Body of pancreas (tissue), 4 donors: ENCODE data around the gene CAMSAP1. TPM values are rescaled to one million over a fixed set of nuclear protein-coding genes. Genes with fewer than 3 reads are reported as not detected.

Source experiments
- ATAC-seq: fragments of 150-250 bp; one replicate; pipeline ENCODE4 v1.9.1; 2016
- DNase-seq, 4 donors: peaks; one replicate each; pipeline ENCODE4 v3.0.0-alpha.2; 2019
- H3K27ac ChIP-seq, 4 donors: fragments of 200-600 bp; sonication (generic); 1 replicate in 3 of 4; 2 replicates in 1 of 4; pipeline versions ENCODE4 v1.5.1 to v1.6.1; 2016 to 2019; ENCODE audit warnings: mild to moderate bottlenecking in 1 of 4, mixed read lengths in 1 of 4, moderate library complexity in 1 of 4
- H3K27me3 ChIP-seq, 2 donors: fragments of 200-600 bp; sonication (generic); one replicate each; pipeline ENCODE4 v1.6.0; 2016; ENCODE audit warnings: mild to moderate bottlenecking in 1 of 2
- H3K36me3 ChIP-seq, 2 donors: fragments of 200-600 bp; sonication (generic); replicated peaks in 1 of 2; 2 replicates each; pipeline ENCODE4 v1.5.1; 2016; ENCODE audit warnings: low read depth in 2 of 2; ENCODE audit not compliant: insufficient read depth in 1 of 2
- H3K4me1 ChIP-seq: fragments of 200-600 bp; sonication (generic); one replicate; pipeline ENCODE4 v1.6.0; 2016
- H3K4me3 ChIP-seq, 2 donors: fragments of 200-600 bp; sonication (generic); 1 replicate in 1 of 2; 2 replicates in 1 of 2; pipeline ENCODE4 v1.5.1; 2016 to 2019
- H3K9me3 ChIP-seq, 3 donors: fragments of 200-600 bp; sonication (generic); 1 replicate in 2 of 3; 2 replicates in 1 of 3; pipeline ENCODE4 v1.5.1; 2016
- CTCF ChIP-seq, 7 experiments: fragments of 450-650 bp in 4 of 7; fragments of 200-600 bp in 3 of 7; sonication (generic) in 3 of 7; IDR thresholded peaks; one replicate each; pipeline ENCODE4 v1.5.1; 2016 to 2019; ENCODE audit warnings: antibody characterized with exemption in 7 of 7
- POLR2A ChIP-seq, 3 donors: fragments of 450-650 bp; IDR thresholded peaks; one replicate each; pipeline ENCODE4 v1.6.1; 2016; ENCODE audit warnings: antibody characterized with exemption in 3 of 3, mild to moderate bottlenecking in 2 of 3
- WGBS, 2 donors: methylation state at CpG; one replicate each; pipeline ENCODE4 v1.1.5; 2017; 5-methylcytosine and 5-hydroxymethylcytosine counted together
- intact Hi-C: fragments of 100-400 bp; cut with DNase I; formaldehyde crosslinking; loops from one replicate; pipeline ENCODE4 v1.15.1; 2023
- total RNA-seq, 2 donors: library from RNA; depleted of rRNA; stranded (reverse); fragments of >200 nt; gene quantifications; one replicate each; pipeline ENCODE4 v1.1.0, GENCODE V29; 2016

CAMSAP1 gene
- total RNA-seq, 2 donors from 2014 or later, result 14.8 to 30.3 TPM

- Histone ChIP-seq H3K4me1 (no peaks in the 10 kb centered on the region), H3K9me3 (no peaks in the 10 kb centered on the region), H3K36me3 (peaks cover 0 to 48% of the 10 kb centered on the region in 2 donors), H3K27me3 (no peaks in the 10 kb centered on the region), H3K4me3 (no peak overlapping the region), H3K27ac (no peak overlapping the region)
- 95 to 96% methylated on average over 7 to 19 of the region's 20 CpGs for WGBS, 2 donors
- ATAC-seq (no peak), DNase-seq (no peak)
- TF ChIP-seq CTCF (IDR thresholded peaks at IDR 0.05), result no peak
- TF ChIP-seq POLR2A (IDR thresholded peaks at IDR 0.05), result no peak
- intact Hi-C loops, result no loop called here
These were observed 86.2 kb downstream of the CAMSAP1 start for GRCh38 chr9:135821116-135821515.

DNA sequence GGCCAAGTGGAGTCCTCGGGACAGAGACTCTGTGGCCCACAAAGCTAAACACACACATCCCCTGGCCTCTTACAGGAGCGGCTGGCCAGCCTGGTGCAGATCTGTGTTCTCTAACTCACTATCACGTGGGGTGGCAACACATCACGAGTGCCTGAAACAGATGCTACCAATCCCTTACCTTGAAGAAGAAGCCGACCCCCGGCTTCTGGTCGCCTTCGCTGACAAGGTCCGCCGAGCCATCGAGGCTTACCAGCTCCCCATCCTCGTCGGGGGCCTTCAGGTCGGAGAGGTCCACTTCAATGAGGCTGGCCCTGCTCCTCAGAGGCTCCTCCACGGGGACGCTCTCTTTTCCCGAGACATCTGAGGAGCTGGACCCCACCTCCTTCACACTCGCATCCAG is 86.7 kb downstream of the CAMSAP1 start:
- 91 to 94% methylated on average over 16 to 18 of the region's 18 CpGs for WGBS, 2 donors
- intact Hi-C loops, result no loop called here
- Histone ChIP-seq H3K27ac (no peak overlapping the region), H3K4me3 (no peak overlapping the region), H3K36me3 (peaks cover 0 to 45% of the 10 kb centered on the region in 2 donors), H3K4me1 (no peaks in the 10 kb centered on the region), H3K27me3 (no peaks in the 10 kb centered on the region), H3K9me3 (no peaks in the 10 kb centered on the region)
- ATAC-seq, result no peak
- no peak for DNase-seq
- TF ChIP-seq CTCF (IDR thresholded peaks at IDR 0.05) (no peak), POLR2A (IDR thresholded peaks at IDR 0.05) (no peak)

GRCh38 chr9:135819905-135820304 is 87.4 kb downstream of the CAMSAP1 start:
- DNase-seq, result no peak
- Histone ChIP-seq H3K36me3 (peaks cover 0 to 49% of the 10 kb centered on the region in 2 donors), H3K27ac (no peak overlapping the region), H3K4me1 (no peaks in the 10 kb centered on the region), H3K9me3 (no peaks in the 10 kb centered on the region), H3K27me3 (no peaks in the 10 kb centered on the region), H3K4me3 (no peak overlapping the region)
- TF ChIP-seq POLR2A (IDR thresholded peaks at IDR 0.05), result no peak
- no peak for TF ChIP-seq CTCF (IDR thresholded peaks at IDR 0.05)
- intact Hi-C loops, result no loop called here
- 87 to 92% methylated on average over 13 of the region's 13 CpGs for WGBS, 2 donors
- no peak for ATAC-seq

GRCh38 chr9:135818718-135819475 is 88.4 kb downstream of the CAMSAP1 start:
- 95 to 98% methylated on average over 34 to 43 of the region's 43 CpGs for WGBS, 2 donors
- intact Hi-C loops, result no loop called here
- Histone ChIP-seq H3K4me1 (no peaks in the 10 kb centered on the region), H3K36me3 (peaks cover 0 to 54% of the 10 kb centered on the region in 2 donors), H3K9me3 (no peaks in the 10 kb centered on the region), H3K27ac (no peak overlapping the region), H3K4me3 (no peak overlapping the region), H3K27me3 (no peaks in the 10 kb centered on the region)
- DNase-seq (no peak), ATAC-seq (no peak)
- TF ChIP-seq CTCF (IDR thresholded peaks at IDR 0.05), result no peak
- TF ChIP-seq POLR2A (IDR thresholded peaks at IDR 0.05), result no peak
